GM12874 (cell line): ENCODE measurements around the gene SLC7A5.
"Not testable (repeated sequence)": the region's sequence is repeated elsewhere in the genome, so short reads cannot be mapped to it uniquely, and the experiment has no call there.

Experiments
- CTCF ChIP-seq: IDR thresholded peaks from 2 replicates; pipeline ENCODE4 v1.5.1; 2011; ENCODE audit warnings: low read depth, mild to moderate bottlenecking, control low read depth, low read length, moderate library complexity; ENCODE audit not compliant: insufficient read depth

SLC7A5 gene

GRCh38 chr16:87869061-87869878 is at the start of gene SLC7A5:
Gene SLC7A5, minus strand, starts transcription at chr16:87869507. Its CDS starts 85 bp downstream, at chr16:87869422.
- not testable (repeated sequence) for TF ChIP-seq CTCF

GRCh38 chr16:87918338-87918737 is 49.0 kb upstream of the SLC7A5 start:
- TF ChIP-seq CTCF = no peak

- TF ChIP-seq CTCF = no peak
Measured at GRCh38 chr16:87917503-87917902, 48.2 kb upstream of the SLC7A5 start.

DNA sequence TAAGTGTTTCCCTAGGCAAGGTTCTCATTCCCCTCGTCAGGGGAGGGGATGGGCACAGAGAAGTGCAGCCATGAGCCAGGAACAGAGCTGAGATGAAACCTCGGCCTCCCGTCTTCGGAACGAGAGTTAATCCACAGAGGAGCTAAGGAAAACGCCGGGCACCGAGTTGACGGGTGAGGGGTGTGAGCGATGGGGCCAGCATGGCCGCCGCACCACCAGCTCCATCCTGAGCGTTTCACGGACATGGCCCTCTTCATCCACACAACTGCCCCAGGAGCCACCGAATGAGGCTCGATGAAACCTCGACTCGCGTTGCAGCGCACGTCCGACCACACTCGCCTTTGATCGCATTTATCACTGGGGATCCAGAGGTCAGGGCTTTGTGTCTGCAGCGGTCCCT is 45.5 kb upstream of the SLC7A5 start:
- no peak for TF ChIP-seq CTCF

- TF ChIP-seq CTCF = peak; percentile 88
Measured at GRCh38 chr16:87909203-87909935, 40.1 kb upstream of the SLC7A5 start.

DNA sequence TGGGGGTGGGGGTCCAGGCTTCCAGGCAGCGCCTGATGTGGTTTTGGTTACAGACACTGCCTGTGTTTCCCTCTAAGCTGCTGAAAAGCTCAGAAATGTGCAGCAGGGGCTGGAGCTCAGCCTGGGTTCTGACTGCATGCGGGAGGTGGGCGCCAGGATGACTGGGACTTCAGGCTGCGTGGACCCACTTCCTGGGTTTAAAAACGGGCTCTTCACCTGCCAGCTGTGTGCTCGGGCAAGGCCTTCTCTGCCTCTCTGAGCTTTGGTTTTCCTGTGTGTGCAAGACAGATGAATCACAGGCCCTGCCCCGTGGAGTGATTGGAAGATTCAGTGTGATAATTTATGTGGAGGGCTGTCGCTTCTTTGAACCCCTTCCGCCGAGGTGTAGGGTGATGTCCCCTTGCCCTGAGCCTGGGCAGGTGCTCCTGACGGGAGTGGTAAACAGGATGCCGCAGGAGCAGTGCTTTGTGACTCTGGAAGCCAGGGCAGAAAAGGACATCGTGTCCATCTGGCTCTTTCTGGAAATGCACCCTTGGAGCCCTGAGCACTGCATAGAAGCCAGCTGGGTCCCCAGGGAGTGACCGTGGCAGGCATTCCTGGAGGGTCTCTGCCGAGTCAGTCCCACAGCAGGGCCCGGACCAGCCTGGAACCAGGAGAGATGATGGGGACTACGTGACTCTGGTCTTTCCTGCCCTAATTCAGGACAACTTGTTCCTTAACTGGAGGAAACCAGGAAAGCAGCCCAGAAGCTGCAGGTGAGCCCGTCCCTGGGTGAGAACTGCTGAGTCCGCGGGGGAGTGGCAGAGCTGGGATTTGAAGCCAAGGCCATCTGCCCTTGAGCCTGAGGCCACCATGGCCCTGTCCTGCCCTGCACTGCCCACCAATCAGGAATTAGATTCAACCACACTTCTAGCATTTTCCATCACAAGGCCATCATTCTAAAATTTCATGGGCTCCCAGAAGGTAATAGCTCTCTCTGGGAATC is 28.5 kb upstream of the SLC7A5 start:
- no peak for TF ChIP-seq CTCF
